GM23248 (cell line): ENCODE measurements around the gene EIF2S3. TPM values are rescaled to one million over a fixed set of nuclear protein-coding genes. Genes with fewer than 3 reads are reported as not detected.
A peak's percentile ranks its signal among the peaks of the same experiment; 100 is the strongest.

Experiments
- DNase-seq: peaks from one replicate; pipeline ENCODE4 v3.0.0-alpha.2; 2015
- H2AFZ ChIP-seq: fragments of 200-600 bp; sonication (generic); 2 replicates; pipeline ENCODE4 v1.6.1; 2016; ENCODE audit warnings: antibody characterized with exemption
- H3F3A ChIP-seq: fragments of 200-600 bp; sonication (generic); 2 replicates; pipeline ENCODE4 v1.6.1; 2016; ENCODE audit warnings: mild to moderate bottlenecking, antibody characterized with exemption, mixed run types; ENCODE audit not compliant: insufficient read depth
- H3K27ac ChIP-seq: fragments of 200-600 bp; sonication (generic); 2 replicates; pipeline ENCODE4 v1.5.1; 2016; ENCODE audit warnings: mild to moderate bottlenecking
- H3K27me3 ChIP-seq: fragments of 200-600 bp; sonication (generic); replicated peaks from 2 replicates; pipeline ENCODE4 v1.6.1; 2016; ENCODE audit warnings: mild to moderate bottlenecking; ENCODE audit not compliant: insufficient read depth
- H3K36me3 ChIP-seq: fragments of 200-600 bp; sonication (generic); 2 replicates; pipeline ENCODE4 v1.6.1; 2016; ENCODE audit warnings: low read depth, mild to moderate bottlenecking
- H3K4me1 ChIP-seq: fragments of 200-600 bp; sonication (generic); 2 replicates; pipeline ENCODE4 v1.6.1; 2016; ENCODE audit warnings: mild to moderate bottlenecking; ENCODE audit not compliant: insufficient read depth
- H3K4me2 ChIP-seq: fragments of 200-600 bp; sonication (generic); one replicate; pipeline ENCODE4 v1.6.1; 2016; ENCODE audit warnings: mild to moderate bottlenecking; ENCODE audit not compliant: unreplicated experiment
- H3K4me3 ChIP-seq: fragments of 200-600 bp; sonication (generic); 2 replicates; pipeline ENCODE4 v1.5.1; 2016; ENCODE audit warnings: mild to moderate bottlenecking
- H3K79me2 ChIP-seq: fragments of 200-600 bp; sonication (generic); 2 replicates; pipeline ENCODE4 v1.6.1; 2016; ENCODE audit warnings: mild to moderate bottlenecking; ENCODE audit not compliant: insufficient read depth
- H3K9ac ChIP-seq: fragments of 200-600 bp; sonication (generic); 2 replicates; pipeline ENCODE4 v1.6.1; 2016; ENCODE audit warnings: mild to moderate bottlenecking
- H3K9me2 ChIP-seq: fragments of 200-600 bp; sonication (generic); 2 replicates; pipeline ENCODE4 v1.6.1; 2016; ENCODE audit warnings: mixed run types, mild to moderate bottlenecking, moderate library complexity; ENCODE audit not compliant: insufficient read depth
- H3K9me3 ChIP-seq: fragments of 200-600 bp; sonication (generic); one replicate; pipeline ENCODE4 v1.6.1; 2017; ENCODE audit warnings: low read depth
- H4K20me1 ChIP-seq: fragments of 200-600 bp; sonication (generic); 2 replicates; pipeline ENCODE4 v1.6.0; 2016; ENCODE audit not compliant: insufficient read depth
- EZH2 ChIP-seq: fragments of 200-600 bp; sonication (generic); IDR thresholded peaks from 2 replicates; pipeline ENCODE4 v1.6.1; 2018; ENCODE audit warnings: antibody characterized with exemption, mild to moderate bottlenecking; ENCODE audit not compliant: insufficient read depth, poor library complexity, severe bottlenecking
- EZH2phosphoT487 ChIP-seq: fragments of 200-600 bp; sonication (generic); IDR thresholded peaks from 2 replicates; pipeline ENCODE4 v1.6.1; 2018; ENCODE audit warnings: antibody characterized with exemption, moderate library complexity, mild to moderate bottlenecking, low read depth; ENCODE audit not compliant: insufficient read depth
- WGBS, 2 experiments: methylation state at CpG; one replicate each; pipeline ENCODE4 v1.1.6; 2015 to 2017; ENCODE audit warnings: low lambda C conversion rate in 2 of 2, low coverage in 1 of 2; ENCODE audit errors: missing lambda C conversion rate in 2 of 2; 5-methylcytosine and 5-hydroxymethylcytosine counted together
- in situ Hi-C: fragments of 300-500 bp; cut with MboI; formaldehyde crosslinking; loops from 2 replicates; pipeline ENCODE4 v1.15.0; 2020
- polyA plus RNA-seq: library from polyadenylated mRNA; unstranded; fragments of >200 nt; fragmentation: Nextera tagmentation; extraction: Ambion mirVana; gene quantifications from 2 replicates; pipeline ENCODE4 v1.2.1, GENCODE V29; 2016
- total RNA-seq: library from RNA; depleted of rRNA; stranded (reverse); fragments of >200 nt; shearing (Covaris generic); gene quantifications from 2 replicates; pipeline ENCODE4 v1.2.3, GENCODE V29; 2014

The EIF2S3 gene
- total and polyA plus RNA-seq, 2 experiments from 2014 or later = 57.2 to 190 TPM

DNA sequence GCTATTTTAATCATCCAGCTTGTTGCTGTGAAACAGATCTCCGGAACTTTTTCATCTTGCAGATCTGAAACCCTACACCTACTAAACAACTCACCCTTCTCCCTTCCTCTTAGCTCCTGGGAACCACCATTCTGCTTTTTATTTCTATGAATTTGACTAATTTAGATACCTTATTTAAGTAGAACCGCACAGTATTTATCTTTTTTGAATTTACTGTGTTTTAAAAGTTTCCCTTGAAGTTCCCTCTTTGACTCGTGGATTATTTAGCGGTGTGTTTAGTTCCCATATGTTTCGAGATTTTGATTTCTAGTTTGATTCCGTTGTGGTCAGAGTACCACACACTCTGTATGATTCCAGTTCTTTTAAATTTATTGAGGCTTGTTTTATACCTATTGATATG is 44.6 kb downstream of the EIF2S3 start:
- Histone ChIP-seq H3K4me3 (no peak overlapping the region), H3K27ac (no peak overlapping the region), H3K27me3 (no peaks in the 10 kb centered on the region), H3K4me2 (no peak overlapping the region), H3K4me1 (0 out of 2 replicates have a peak, but pooled peaks cover 6% of the 10 kb centered on the region), H3K9me3 (no peaks in the 10 kb centered on the region), H3K36me3 (no peaks in the 10 kb centered on the region), H3K9me2 (no peaks in the 10 kb centered on the region), H3K9ac (no peak overlapping the region), H3F3A (no peaks in the 10 kb centered on the region), H3K79me2 (no peaks in the 10 kb centered on the region), H2AFZ (no peak overlapping the region), H4K20me1 (no peaks in the 10 kb centered on the region)
- in situ Hi-C loops = loop anchor here (25.0 kb wide), 1 partner anchor 138 kb away; no protein-coding TSS in a partner anchor
- no peak for DNase-seq
- 82 to 90% methylated on average over 6 of the region's 6 CpGs for WGBS, 2 experiments
- TF ChIP-seq EZH2phosphoT487 (no peak), EZH2 (no peak)

DNA sequence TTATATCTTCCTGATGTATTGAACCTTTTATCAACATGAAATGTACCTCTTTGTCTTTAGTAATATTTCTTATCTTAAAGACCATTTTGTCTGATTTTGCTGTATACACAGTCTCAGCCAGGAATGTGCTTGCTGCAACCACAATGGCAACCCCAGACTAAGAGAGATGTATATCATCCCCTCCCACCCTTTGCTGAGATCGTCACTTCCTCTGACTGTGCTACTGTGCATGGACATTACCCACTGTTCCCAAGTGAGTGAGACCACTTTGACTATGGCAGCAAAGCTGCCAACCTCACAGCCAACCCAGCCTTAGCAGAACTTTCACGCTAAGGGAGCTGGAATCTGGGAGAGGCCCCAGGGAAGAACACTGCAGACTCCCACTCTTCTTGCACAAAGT is 46.0 kb downstream of the EIF2S3 start:
- H3K27ac ChIP-seq = peak overlapping the region; percentile 33
- H2AFZ ChIP-seq = 0 out of 2 replicates have a peak overlapping the region, but pooled peaks have one; percentile 41
- in situ Hi-C loops = no loop called here

DNA sequence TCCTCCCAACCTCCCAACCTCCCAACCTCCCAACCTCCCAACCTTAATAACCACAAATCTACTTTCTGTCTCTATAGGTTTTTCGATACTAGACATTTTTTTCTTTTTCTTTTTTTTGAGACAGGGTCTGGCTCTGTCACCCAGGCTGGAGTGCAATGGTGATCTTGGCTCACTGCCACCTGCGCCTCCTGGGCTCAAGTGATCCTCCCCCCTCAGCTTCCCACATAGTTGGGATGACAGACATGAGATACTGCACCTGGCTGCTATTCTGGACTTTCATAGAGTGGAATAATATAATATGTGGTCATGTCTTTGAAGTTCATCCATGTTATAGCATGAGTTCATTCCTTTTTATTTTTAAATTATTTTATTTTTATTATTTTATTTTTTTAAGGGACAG is 55.3 kb downstream of the EIF2S3 start:
- Histone ChIP-seq H3K27ac (no peak overlapping the region), H3K9me3 (no peaks in the 10 kb centered on the region), H3K36me3 (no peaks in the 10 kb centered on the region), H3K27me3 (no peaks in the 10 kb centered on the region), H3K4me2 (no peak overlapping the region), H3K79me2 (no peaks in the 10 kb centered on the region), H3K9ac (no peak overlapping the region), H3K4me1 (peaks cover 10% of the 10 kb centered on the region), H3F3A (no peaks in the 10 kb centered on the region), H3K4me3 (no peak overlapping the region), H3K9me2 (no peaks in the 10 kb centered on the region), H2AFZ (no peak overlapping the region), H4K20me1 (no peaks in the 10 kb centered on the region)
- TF ChIP-seq EZH2phosphoT487 (no peak), EZH2 (no peak)
- WGBS, 2 experiments = 94 to 96% methylated on average over 2 of the region's 2 CpGs
- no peak for DNase-seq
- in situ Hi-C loops = no loop called here

More for the DNA sequence above, 46.0 kb downstream of the EIF2S3 start:
- Histone ChIP-seq H3K9me3 (no peaks in the 10 kb centered on the region), H3K4me1 (peaks cover 12% of the 10 kb centered on the region), H3K4me2 (no peak overlapping the region), H3K9me2 (no peaks in the 10 kb centered on the region), H3K27me3 (no peaks in the 10 kb centered on the region), H4K20me1 (no peaks in the 10 kb centered on the region), H3K79me2 (no peaks in the 10 kb centered on the region), H3K36me3 (no peaks in the 10 kb centered on the region), H3F3A (no peaks in the 10 kb centered on the region), H3K9ac (no peak overlapping the region), H3K4me3 (no peak overlapping the region)
- WGBS, 2 experiments = 43 to 51% methylated on average over 2 of the region's 2 CpGs
- no peak for TF ChIP-seq EZH2
- TF ChIP-seq EZH2phosphoT487 = no peak
- peak; percentile 60 for DNase-seq

DNA sequence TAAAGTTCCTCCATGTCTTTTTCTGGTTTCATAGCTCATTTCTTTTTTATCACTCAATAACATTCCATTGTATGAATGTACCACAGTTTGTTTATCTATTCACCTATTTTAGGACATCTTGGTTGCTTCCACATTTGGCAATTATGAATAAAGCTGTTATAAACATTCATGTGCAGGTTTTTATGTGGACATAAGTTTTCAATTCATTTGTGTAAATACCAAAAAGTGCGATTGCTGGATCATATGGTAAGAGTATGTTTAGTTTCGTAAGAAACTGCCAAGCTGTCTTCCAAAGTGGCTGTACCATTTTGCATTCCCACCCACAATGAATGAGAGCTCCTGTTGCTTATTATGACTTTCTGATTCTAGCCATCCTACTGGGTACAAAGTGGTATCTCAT is 58.4 kb downstream of the EIF2S3 start:
- H3K27me3 ChIP-seq = no peaks in the 10 kb centered on the region
- H3K9me3 ChIP-seq = no peaks in the 10 kb centered on the region
- no peaks in the 10 kb centered on the region for H4K20me1 ChIP-seq
- 28 to 34% methylated on average over 2 of the region's 2 CpGs for WGBS, 2 experiments
- in situ Hi-C loops = no loop called here
- no peaks in the 10 kb centered on the region for H3K79me2 ChIP-seq
- DNase-seq = peak; percentile 7
- no peak overlapping the region for H3K4me3 ChIP-seq
- no peak overlapping the region for H2AFZ ChIP-seq
- peaks cover 5% of the 10 kb centered on the region; the same call in 1 of the 2 replicates for H3F3A ChIP-seq
- no peak overlapping the region for H3K27ac ChIP-seq
- no peaks in the 10 kb centered on the region for H3K36me3 ChIP-seq
- TF ChIP-seq EZH2phosphoT487 (no peak), EZH2 (no peak)
- H3K4me2 ChIP-seq = peak overlapping the region; percentile 12
- no peak overlapping the region for H3K9ac ChIP-seq
- H3K4me1 ChIP-seq = peaks cover 16% of the 10 kb centered on the region; the same call in 1 of the 2 replicates
- H3K9me2 ChIP-seq = no peaks in the 10 kb centered on the region

DNA sequence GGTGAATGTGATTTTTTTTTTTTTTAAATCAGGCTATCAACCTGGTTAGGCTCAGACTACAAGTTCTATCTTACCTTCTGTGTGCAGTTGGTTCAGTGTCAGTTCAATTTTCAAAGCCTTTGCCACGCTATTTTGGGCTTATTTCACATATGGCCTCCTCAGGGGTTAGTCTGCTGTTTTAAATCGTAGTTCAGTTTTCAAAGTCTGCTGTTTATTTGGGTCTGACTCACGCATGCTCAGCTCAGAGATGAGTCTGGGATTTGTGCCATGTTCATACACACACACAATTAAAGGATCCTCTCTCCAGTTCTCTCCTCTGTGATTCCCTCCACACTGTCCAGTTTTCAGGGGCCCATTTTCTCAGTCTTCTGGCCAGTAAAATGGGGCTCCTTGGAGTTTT is 62.5 kb downstream of the EIF2S3 start:
- Histone ChIP-seq H3K79me2 (no peaks in the 10 kb centered on the region), H3K36me3 (no peaks in the 10 kb centered on the region), H3K27me3 (no peaks in the 10 kb centered on the region), H4K20me1 (no peaks in the 10 kb centered on the region), H3K9me3 (no peaks in the 10 kb centered on the region), H3F3A (peaks cover 5% of the 10 kb centered on the region; the same call in 1 of the 2 replicates), H3K9me2 (no peaks in the 10 kb centered on the region), H3K4me2 (peak overlapping the region; percentile 68), H2AFZ (peak overlapping the region; percentile 87), H3K4me1 (peaks cover 16% of the 10 kb centered on the region; the same call in 1 of the 2 replicates), H3K4me3 (peak overlapping the region; percentile 60), H3K27ac (peak overlapping the region; percentile 74), H3K9ac (peak overlapping the region; percentile 67)
- WGBS, 2 experiments = 0 to 3% methylated on average over 3 of the region's 3 CpGs
- no peak for TF ChIP-seq EZH2
- no peak for TF ChIP-seq EZH2phosphoT487
- peak; percentile 83 for DNase-seq
- in situ Hi-C loops = no loop called here
